Epithelial cell of proximal tubule (primary cell): Measurements from ENCODE around the gene AHNAK2. TPM values are rescaled to one million over a fixed set of nuclear protein-coding genes. Genes with fewer than 3 reads are reported as not detected.

Experiments used
- DNase-seq: peaks from one replicate; pipeline ENCODE4 v3.0.0-alpha.2; 2011; ENCODE audit warnings: low read depth
- H3K4me3 ChIP-seq: 2 replicates; pipeline ENCODE4 v1.5.1; 2011; ENCODE audit warnings: low read depth, mild to moderate bottlenecking, low read length
- CTCF ChIP-seq: conservative IDR thresholded peaks from 2 replicates; pipeline ENCODE4 v1.5.1; 2012; ENCODE audit warnings: low read depth, mild to moderate bottlenecking, low read length
- total RNA-seq: library from RNA; depleted of rRNA; stranded (reverse); fragments of >200 nt; gene quantifications from 2 replicates; pipeline ENCODE4 v1.2.3, GENCODE V29; 2015

The AHNAK2 gene
- total RNA-seq, 1 donor from 2014 or later, result 20.8 TPM

GRCh38 chr14:104928391-104929133 lies 49.6 kb downstream of the AHNAK2 start:
- no peak for DNase-seq
- H3K4me3 ChIP-seq, result no peak overlapping the region
- no peak for TF ChIP-seq CTCF

- no peak overlapping the region for H3K4me3 ChIP-seq
- no peak for DNase-seq
- no peak for TF ChIP-seq CTCF
Observed at GRCh38 chr14:104927901-104928300, 50.3 kb downstream of the AHNAK2 start.

GRCh38 chr14:104927432-104927816 lies 50.8 kb downstream of the AHNAK2 start:
- no peak for TF ChIP-seq CTCF

GRCh38 chr14:104926619-104927431 lies 51.3 kb downstream of the AHNAK2 start:
- TF ChIP-seq CTCF, result no peak
- no peak for DNase-seq

More at GRCh38 chr14:104927432-104927816, 50.8 kb downstream of the AHNAK2 start:
- no peak overlapping the region for H3K4me3 ChIP-seq
- no peak for DNase-seq

GRCh38 chr14:104925855-104926609 lies 52.1 kb downstream of the AHNAK2 start:
- DNase-seq, result no peak
- TF ChIP-seq CTCF, result no peak
- H3K4me3 ChIP-seq, result no peak overlapping the region

More at GRCh38 chr14:104926619-104927431, 51.3 kb downstream of the AHNAK2 start:
- H3K4me3 ChIP-seq, result no peak overlapping the region

- H3K4me3 ChIP-seq, result no peak overlapping the region
- no peak for DNase-seq
- no peak for TF ChIP-seq CTCF
Observed at GRCh38 chr14:104925214-104925854, 52.8 kb downstream of the AHNAK2 start.
